ENCODE measurements around the gene ZNF608. TPM values are rescaled to one million over a fixed set of nuclear protein-coding genes. Genes with fewer than 3 reads are reported as not detected.

Gene ZNF608
- total RNA-seq, 1 experiment from 2014 or later: 12.6 TPM

DNA sequence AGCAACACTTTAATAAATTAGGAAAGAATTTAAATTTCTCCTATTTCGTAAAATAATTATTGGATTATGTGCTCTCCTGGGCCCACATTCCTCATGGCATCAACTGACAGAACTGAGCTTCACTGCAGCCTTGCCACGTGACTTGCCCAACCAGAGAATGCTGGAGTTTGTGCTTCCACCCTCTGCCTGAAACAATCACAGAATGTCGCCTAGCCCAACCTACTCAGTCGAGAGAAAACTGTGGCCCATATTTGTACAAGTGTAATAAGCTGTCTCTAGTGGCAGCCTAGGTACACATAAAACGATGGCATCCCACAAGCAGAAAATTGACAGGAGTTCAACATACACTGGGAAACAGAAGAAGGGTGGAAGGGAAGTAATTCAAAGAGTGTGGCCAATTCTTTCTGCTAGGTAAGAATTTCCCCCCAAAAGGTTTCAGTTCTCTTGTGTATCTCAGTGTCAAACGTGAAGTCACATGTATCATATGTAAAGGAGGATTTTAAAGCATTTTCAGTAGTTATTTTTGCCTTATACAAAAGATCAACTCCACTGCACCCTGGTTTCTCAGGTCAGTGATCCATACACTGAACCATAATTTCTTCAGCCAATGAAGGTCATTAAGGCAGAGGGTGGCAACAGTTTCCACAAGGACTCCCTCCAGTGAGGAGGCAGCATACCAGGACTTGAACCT, 41.7 kb downstream of the ZNF608 start:
- DNase-seq: no peak
- Histone ChIP-seq H3K9me3 (replicated peaks) (no peaks in the 10 kb centered on the region), H3K36me3 (no peaks in the 10 kb centered on the region), H3K27ac (no peak overlapping the region), H3K4me3 (no peak overlapping the region), H3K27me3 (no peaks in the 10 kb centered on the region), H3K4me1 (peaks cover 13% of the 10 kb centered on the region; the same call in 1 of the 2 replicates)

DNA sequence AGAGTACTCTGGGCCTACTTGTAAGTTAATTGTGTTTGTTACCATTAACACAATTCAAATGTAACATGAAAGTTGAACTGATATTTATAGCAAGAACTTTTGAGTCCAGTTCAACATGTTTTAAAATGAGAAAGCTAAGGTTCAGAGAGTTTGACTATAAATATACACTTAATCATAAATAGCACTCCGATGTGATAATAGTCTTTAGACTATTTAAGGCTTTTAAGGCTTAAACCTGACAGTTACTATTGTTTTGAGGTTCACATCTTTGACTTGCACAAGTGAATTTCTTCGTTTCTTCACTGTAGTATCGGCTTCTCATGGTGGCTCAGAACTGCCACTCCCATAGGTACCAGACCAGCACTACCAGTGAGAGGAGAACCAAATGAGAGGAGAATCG, 42.4 kb downstream of the ZNF608 start:
- H3K9me3 ChIP-seq (replicated peaks): no peaks in the 10 kb centered on the region
- no peak overlapping the region for H3K27ac ChIP-seq
- H3K36me3 ChIP-seq: no peaks in the 10 kb centered on the region
- no peaks in the 10 kb centered on the region for H3K27me3 ChIP-seq
- DNase-seq: no peak
- peaks cover 21% of the 10 kb centered on the region for H3K4me1 ChIP-seq
- H3K4me3 ChIP-seq: no peak overlapping the region

DNA sequence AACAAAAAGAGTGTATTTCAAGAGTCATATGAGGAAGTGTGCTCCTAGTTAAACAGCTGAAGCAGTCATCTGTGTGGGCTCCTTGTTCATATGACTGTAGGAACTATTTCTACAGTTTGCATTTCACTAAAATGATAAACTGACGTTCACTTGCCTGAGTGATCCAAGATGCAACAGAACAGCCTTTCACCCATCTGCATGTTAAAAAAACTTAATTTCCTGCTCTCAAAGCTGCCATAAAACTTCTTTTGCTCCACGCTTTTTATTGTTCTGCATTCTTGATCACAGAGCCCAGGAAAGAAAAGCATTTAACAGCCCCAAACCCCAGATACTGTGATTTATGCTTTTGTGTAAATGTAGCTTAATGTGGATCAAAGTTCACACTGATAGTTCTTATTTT, 43.9 kb downstream of the ZNF608 start:
- Histone ChIP-seq H3K27me3 (no peaks in the 10 kb centered on the region), H3K36me3 (no peaks in the 10 kb centered on the region), H3K27ac (no peak overlapping the region), H3K9me3 (replicated peaks) (no peaks in the 10 kb centered on the region), H3K4me1 (peaks cover 32% of the 10 kb centered on the region), H3K4me3 (no peak overlapping the region)
- DNase-seq: no peak

DNA sequence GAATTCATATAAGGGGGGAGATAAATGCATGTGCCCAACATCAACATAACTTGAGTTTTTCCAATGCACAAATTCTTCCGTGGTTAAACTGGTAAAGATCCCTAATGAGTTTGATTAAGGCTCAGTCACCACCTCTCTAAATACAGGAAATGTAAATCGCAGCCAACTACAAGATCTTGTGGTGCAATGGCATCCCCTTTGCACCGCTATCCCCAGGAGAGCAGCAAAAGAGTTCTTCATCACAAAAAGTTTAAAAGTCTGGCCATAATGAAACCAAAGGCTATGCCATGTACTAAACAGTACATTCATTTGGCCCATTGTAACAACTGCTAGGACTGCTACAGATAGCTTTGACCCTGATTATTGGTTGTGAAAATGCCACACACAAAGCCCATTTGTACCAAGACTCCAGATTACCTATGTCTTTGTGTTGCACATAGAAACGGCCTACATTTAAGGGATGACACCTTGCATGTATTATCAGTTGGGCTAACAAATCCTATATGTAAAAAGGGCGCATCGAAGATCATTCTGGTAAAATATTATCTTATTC, 44.5 kb downstream of the ZNF608 start:
- no peak for DNase-seq
- no peak overlapping the region for H3K4me3 ChIP-seq
- no peaks in the 10 kb centered on the region for H3K36me3 ChIP-seq
- H3K4me1 ChIP-seq: peaks cover 32% of the 10 kb centered on the region
- no peaks in the 10 kb centered on the region for H3K9me3 ChIP-seq (replicated peaks)
- H3K27ac ChIP-seq: no peak overlapping the region
- no peaks in the 10 kb centered on the region for H3K27me3 ChIP-seq

DNA sequence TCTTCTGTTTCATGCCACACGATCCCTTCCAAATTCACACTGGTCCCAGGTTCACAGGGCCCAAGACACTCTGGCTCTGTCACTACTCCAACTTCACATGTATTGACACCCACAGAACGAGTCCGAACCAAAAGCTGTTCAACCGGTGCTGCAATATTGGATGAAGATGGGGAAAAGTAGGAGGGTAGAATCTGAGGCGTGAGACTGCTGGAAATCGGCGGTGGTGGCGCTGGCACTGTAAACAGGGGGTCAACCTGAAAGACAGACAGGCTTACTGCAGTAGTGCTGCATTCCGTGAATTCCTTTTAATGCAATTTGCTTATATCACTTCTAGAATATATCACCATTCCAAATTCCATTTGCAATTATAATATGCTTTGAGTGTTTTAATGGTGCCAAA, 45.4 kb downstream of the ZNF608 start:
- H3K4me1 ChIP-seq: peaks cover 29% of the 10 kb centered on the region
- no peaks in the 10 kb centered on the region for H3K36me3 ChIP-seq
- H3K27ac ChIP-seq: no peak overlapping the region
- no peak overlapping the region for H3K4me3 ChIP-seq
- H3K27me3 ChIP-seq: no peaks in the 10 kb centered on the region
- DNase-seq: no peak
- no peaks in the 10 kb centered on the region for H3K9me3 ChIP-seq (replicated peaks)

DNA sequence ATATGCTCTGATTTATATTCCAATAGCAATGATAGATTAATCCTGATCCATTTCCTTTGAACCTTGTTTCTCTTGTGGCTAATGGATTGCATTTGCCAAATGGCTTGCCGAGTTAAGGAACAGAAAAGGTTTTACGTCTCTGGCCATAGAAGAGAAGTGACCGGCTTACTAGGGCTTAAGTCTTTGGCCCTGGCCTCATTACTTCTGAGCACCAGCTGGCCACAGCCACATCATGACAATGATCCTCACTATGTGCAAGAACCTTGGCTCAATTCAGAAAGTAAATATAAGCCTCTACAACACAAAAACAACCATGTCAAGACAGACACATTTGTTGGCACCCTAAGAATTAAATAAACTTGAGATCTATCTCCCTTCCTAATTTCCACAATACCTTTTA, 46.1 kb downstream of the ZNF608 start:
- H3K36me3 ChIP-seq: no peaks in the 10 kb centered on the region
- no peak overlapping the region for H3K4me3 ChIP-seq
- no peaks in the 10 kb centered on the region for H3K9me3 ChIP-seq (replicated peaks)
- peaks cover 29% of the 10 kb centered on the region for H3K4me1 ChIP-seq
- no peak overlapping the region for H3K27ac ChIP-seq
- no peaks in the 10 kb centered on the region for H3K27me3 ChIP-seq
- DNase-seq: no peak

DNA sequence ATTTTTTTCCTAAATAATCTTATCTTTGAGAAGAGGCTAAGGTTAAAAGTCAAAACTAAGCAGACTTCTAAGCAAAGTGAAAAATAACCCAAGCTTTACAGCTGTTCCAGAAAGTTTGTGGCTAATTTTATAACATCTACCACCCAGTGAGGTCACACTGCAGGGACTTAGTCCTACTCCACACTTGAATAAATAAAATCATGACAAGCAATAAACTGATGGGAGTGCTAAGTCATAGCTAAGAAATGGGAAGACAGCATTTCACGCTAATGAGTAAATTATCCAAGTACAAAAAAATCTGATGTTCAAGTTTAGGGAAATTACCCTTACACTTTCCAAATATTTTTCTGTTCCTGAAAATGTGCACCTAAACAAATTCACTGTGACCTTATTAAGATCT, 47.7 kb downstream of the ZNF608 start:
- H3K4me1 ChIP-seq: peaks cover 29% of the 10 kb centered on the region
- no peaks in the 10 kb centered on the region for H3K27me3 ChIP-seq
- peak overlapping the region; percentile 32 for H3K27ac ChIP-seq
- no peaks in the 10 kb centered on the region for H3K9me3 ChIP-seq (replicated peaks)
- no peak overlapping the region for H3K4me3 ChIP-seq
- H3K36me3 ChIP-seq: no peaks in the 10 kb centered on the region
- peak in 1 of 2 experiments; percentile 50 for DNase-seq

DNA sequence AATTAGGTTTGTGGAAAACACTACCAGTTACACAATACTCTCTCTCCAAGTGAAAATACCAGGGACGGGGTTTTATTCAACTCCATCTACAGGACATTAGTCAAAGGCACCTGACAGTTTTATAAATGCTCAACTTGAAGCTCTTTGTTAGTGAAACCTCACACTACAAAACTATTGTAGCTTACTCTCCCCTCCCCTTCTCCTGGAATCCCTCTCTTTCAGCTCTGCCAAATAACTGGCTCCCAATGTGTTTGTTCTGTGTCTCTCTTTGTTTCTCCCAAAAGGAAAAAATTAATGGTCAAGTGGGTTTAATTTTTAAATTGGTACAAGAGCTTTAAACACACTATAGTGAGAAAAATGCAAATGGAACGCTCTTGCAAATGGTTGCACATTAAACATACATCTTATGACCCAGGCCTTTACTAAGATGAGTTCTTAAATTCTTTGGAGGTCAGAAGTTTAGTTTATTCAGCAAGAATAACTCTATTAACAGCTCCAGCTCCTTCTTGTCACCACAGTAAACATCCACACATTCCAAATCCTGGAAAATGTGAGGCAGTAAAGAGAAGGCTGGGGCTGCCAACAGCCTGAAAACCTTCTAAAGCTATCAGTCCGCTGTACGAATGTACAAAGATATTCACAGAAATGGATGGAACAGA, 48.4 kb downstream of the ZNF608 start:
- Histone ChIP-seq H3K36me3 (no peaks in the 10 kb centered on the region), H3K27me3 (no peaks in the 10 kb centered on the region), H3K4me1 (peaks cover 29% of the 10 kb centered on the region), H3K27ac (peak overlapping the region; percentile 32; the same call in 1 of the 2 replicates), H3K4me3 (no peak overlapping the region), H3K9me3 (replicated peaks) (no peaks in the 10 kb centered on the region)
- no peak for DNase-seq

DNA sequence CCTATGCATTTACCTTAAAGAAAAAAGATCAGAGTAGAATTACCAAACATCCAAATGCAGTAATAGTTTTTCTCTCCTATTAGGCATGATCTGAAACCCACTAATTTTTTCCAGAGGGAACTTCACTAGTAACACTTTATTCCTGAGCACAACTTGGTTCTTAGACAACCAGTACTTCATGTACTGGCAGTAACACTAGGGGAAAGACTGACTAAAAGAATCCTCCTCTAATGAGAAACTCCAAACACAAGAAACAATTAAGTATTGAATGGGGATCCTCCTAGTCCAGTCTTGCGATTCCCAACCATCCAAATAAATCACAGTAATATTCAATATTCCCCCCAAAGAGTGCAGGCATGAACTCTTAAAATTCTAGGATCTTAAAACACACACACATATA, 48.9 kb downstream of the ZNF608 start:
- no peak overlapping the region for H3K27ac ChIP-seq
- peaks cover 33% of the 10 kb centered on the region for H3K4me1 ChIP-seq
- no peak overlapping the region for H3K4me3 ChIP-seq
- DNase-seq: no peak
- no peaks in the 10 kb centered on the region for H3K36me3 ChIP-seq
- H3K9me3 ChIP-seq (replicated peaks): no peaks in the 10 kb centered on the region
- H3K27me3 ChIP-seq: no peaks in the 10 kb centered on the region

DNA sequence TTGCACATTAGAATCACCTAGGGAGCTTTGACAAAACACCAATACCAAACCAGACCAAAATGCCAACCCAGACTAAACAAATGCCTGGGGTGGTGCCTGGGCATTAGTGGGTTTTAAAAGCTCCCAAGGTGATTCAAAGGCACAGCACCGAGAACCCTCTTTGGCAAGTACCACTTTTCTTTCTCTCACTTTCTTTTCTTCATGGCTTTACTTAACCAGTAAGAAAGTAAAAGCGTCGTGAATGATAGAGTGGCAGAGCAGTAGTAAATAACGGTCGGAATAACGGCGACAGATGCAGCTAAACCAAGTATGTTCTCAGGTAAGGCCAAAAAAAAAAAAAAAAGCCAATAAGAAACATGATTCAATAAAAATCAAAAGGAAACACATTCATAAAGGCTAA, 49.5 kb downstream of the ZNF608 start:
- H3K4me3 ChIP-seq: no peak overlapping the region
- H3K9me3 ChIP-seq (replicated peaks): no peaks in the 10 kb centered on the region
- no peaks in the 10 kb centered on the region for H3K36me3 ChIP-seq
- DNase-seq: no peak
- no peak overlapping the region for H3K27ac ChIP-seq
- H3K4me1 ChIP-seq: peaks cover 37% of the 10 kb centered on the region
- H3K27me3 ChIP-seq: no peaks in the 10 kb centered on the region

All from SJCRH30 (cell line).